Hematopoietic multipotent progenitor cell treated with erythropoietin and hydrocortisone succinate and interleukin-3 and kit ligand, for 8 days (in vitro differentiated cells): Measurements from ENCODE around the gene TEDC2.
A peak's percentile ranks its signal among the peaks of the same experiment; 100 is the strongest.
"Not testable (repeated sequence)": the region's sequence is repeated elsewhere in the genome, so short reads cannot be mapped to it uniquely, and the experiment has no call there.

ENCODE experiments used
- DNase-seq: peaks from one replicate; pipeline ENCODE4 v3.0.0-alpha.2; 2015

Gene TEDC2

GRCh38 chr16:2459647-2460390, at the start of gene TEDC2:
Gene TEDC2, plus strand, starts transcription at chr16:2460109. Its CDS starts 36 bp downstream, at chr16:2460145.
- peak; percentile 97 for DNase-seq

- DNase-seq, result no peak
These were observed 44.8 kb upstream of the TEDC2 start for GRCh38 chr16:2415085-2415484.

GRCh38 chr16:2420035-2420434, 39.9 kb upstream of the TEDC2 start:
- no peak for DNase-seq

GRCh38 chr16:2422123-2422867, 37.6 kb upstream of the TEDC2 start:
- DNase-seq, result no peak

- DNase-seq, result no peak
These were observed 35.6 kb upstream of the TEDC2 start for GRCh38 chr16:2424061-2425007.

GRCh38 chr16:2425008-2425518, 34.8 kb upstream of the TEDC2 start:
- DNase-seq, result no peak

GRCh38 chr16:2425825-2426430, 34.0 kb upstream of the TEDC2 start:
- DNase-seq, result no peak

GRCh38 chr16:2426941-2427361, 33.0 kb upstream of the TEDC2 start:
- no peak for DNase-seq

GRCh38 chr16:2427526-2427925, 32.4 kb upstream of the TEDC2 start:
- no peak for DNase-seq

- peak; percentile 51 for DNase-seq
These were observed 31.7 kb upstream of the TEDC2 start for GRCh38 chr16:2428051-2428783.

GRCh38 chr16:2428784-2429033, 31.2 kb upstream of the TEDC2 start:
- DNase-seq, result no peak

GRCh38 chr16:2429034-2429770, 30.7 kb upstream of the TEDC2 start, which contains the start of gene CCNF:
Gene CCNF, plus strand, starts transcription at chr16:2429447. Its CDS starts 35 bp downstream, at chr16:2429482.
- peak; percentile 94 for DNase-seq

GRCh38 chr16:2429771-2430663, 29.9 kb upstream of the TEDC2 start:
- peak; percentile 48 for DNase-seq

GRCh38 chr16:2432286-2432685, 27.6 kb upstream of the TEDC2 start:
- no peak for DNase-seq

GRCh38 chr16:2432801-2433505, 27.0 kb upstream of the TEDC2 start:
- no peak for DNase-seq

- DNase-seq, result not testable (repeated sequence)
These were observed 24.7 kb upstream of the TEDC2 start for GRCh38 chr16:2435236-2435635.

- DNase-seq, result no peak
These were observed 23.8 kb upstream of the TEDC2 start for GRCh38 chr16:2436110-2436509.

- no peak for DNase-seq
These were observed 22.7 kb upstream of the TEDC2 start for GRCh38 chr16:2437032-2437790.

- DNase-seq, result no peak
These were observed 21.8 kb upstream of the TEDC2 start for GRCh38 chr16:2438121-2438520.
